AG09309 (cell line): ENCODE data around the gene CTU2.

Experiments used
- DNase-seq: peaks from one replicate; pipeline ENCODE4 v3.0.0-alpha.2; 2010; ENCODE audit warnings: low read depth
- H3K4me3 ChIP-seq: 2 replicates; pipeline ENCODE4 v1.5.1; 2011; ENCODE audit warnings: mild to moderate bottlenecking, low read depth, low read length, moderate library complexity; ENCODE audit not compliant: control insufficient read depth
- CTCF ChIP-seq: IDR thresholded peaks from 2 replicates; pipeline ENCODE4 v1.5.1; 2011; ENCODE audit warnings: mild to moderate bottlenecking, low read depth, low read length, inconsistent platforms; ENCODE audit not compliant: insufficient read depth, control insufficient read depth; ENCODE audit errors: missing control alignments

CTU2 gene

GRCh38 chr16:88672776-88673175, 33.5 kb upstream of the CTU2 start:
- no peak for TF ChIP-seq CTCF
- no peak for DNase-seq
- no peak overlapping the region for H3K4me3 ChIP-seq

GRCh38 chr16:88673716-88674379, 32.5 kb upstream of the CTU2 start:
- H3K4me3 ChIP-seq, result no peak overlapping the region
- DNase-seq, result no peak
- no peak for TF ChIP-seq CTCF

GRCh38 chr16:88676502-88677242, 29.6 kb upstream of the CTU2 start:
- DNase-seq, result no peak
- no peak for TF ChIP-seq CTCF

GRCh38 chr16:88677721-88678120, 28.6 kb upstream of the CTU2 start:
- DNase-seq, result no peak

More at GRCh38 chr16:88676502-88677242, 29.6 kb upstream of the CTU2 start:
- no peak overlapping the region for H3K4me3 ChIP-seq

GRCh38 chr16:88678224-88678979, 27.9 kb upstream of the CTU2 start:
- no peak for DNase-seq
- TF ChIP-seq CTCF, result no peak
- no peak overlapping the region for H3K4me3 ChIP-seq

More at GRCh38 chr16:88677721-88678120, 28.6 kb upstream of the CTU2 start:
- H3K4me3 ChIP-seq, result no peak overlapping the region
- no peak for TF ChIP-seq CTCF

GRCh38 chr16:88680554-88681083, 25.7 kb upstream of the CTU2 start:
- DNase-seq, result no peak
- TF ChIP-seq CTCF, result no peak
- no peak overlapping the region for H3K4me3 ChIP-seq
